Measurements from ENCODE around the gene LRCH2. TPM values are rescaled to one million over a fixed set of nuclear protein-coding genes. Genes with fewer than 3 reads are reported as not detected.

The LRCH2 gene
- total and polyA plus RNA-seq, 9 of the 15 experiments (the other 6 are each of a cell fraction or from before 2014, with no cell fraction given), result 1.4 to 7.2 (median 2.9) TPM

DNA sequence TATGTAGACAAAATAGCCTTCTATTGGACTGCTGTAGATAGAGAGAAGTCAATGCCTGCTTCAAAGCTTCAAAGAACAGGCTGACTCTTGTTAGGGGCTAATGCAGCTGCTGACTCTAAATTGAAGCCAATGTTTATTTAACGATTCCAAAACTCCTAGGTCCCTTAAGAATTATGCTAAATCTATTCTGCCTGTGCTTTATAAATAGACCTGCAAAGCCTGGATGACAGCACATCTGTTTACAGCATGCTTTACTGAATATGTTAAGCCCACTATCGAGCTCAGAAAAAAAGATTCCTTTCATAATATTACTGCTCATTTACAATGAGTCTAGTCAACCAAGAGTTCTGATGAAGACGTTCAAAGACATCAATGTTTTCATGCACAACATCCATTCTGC is 99.5 kb downstream of the LRCH2 start:
- no peak for FAIRE-seq
- H3K27me3 ChIP-seq (ENCODE audit: control insufficient read depth in 2 of 2, insufficient read depth in 2 of 2, low read length in 2 of 2), result no peaks in the 10 kb centered on the region
- no peaks in the 10 kb centered on the region for H3K79me2 ChIP-seq (ENCODE audit: control insufficient read depth, insufficient read depth, low read length)
- in situ Hi-C loops (cut with MboI) (no loop called here), intact Hi-C loops (cut with micrococcal nuclease) (no loop called here)
- BruUV-seq (replicated peaks), result no TSS peak
- H3K4me3 ChIP-seq, result no peak overlapping the region
- no peak for ATAC-seq
- H2AFZ ChIP-seq (ENCODE audit: low read depth, low read length), result no peak overlapping the region
- H3K9ac ChIP-seq (ENCODE audit: insufficient read depth in 1 of 2, low read depth in 2 of 2, low read length in 2 of 2), result no peak overlapping the region
- no peaks in the 10 kb centered on the region for H3K4me1 ChIP-seq (replicated peaks in 1 of 2; ENCODE audit: control insufficient read depth in 2 of 2, insufficient read depth in 2 of 2, low read length in 2 of 2)
- POLR2A ChIA-PET, result interaction anchor here (1.2 kb wide), 1 partner anchor 12 kb away, joined by 3 read pairs; no protein-coding TSS in a partner anchor
- 5% methylated on average over 3 of the region's 3 CpGs for WGBS (ENCODE audit: insufficient coverage, low coverage, missing lambda C conversion rate)
- CTCF ChIA-PET (ENCODE audit: low intra/inter-chr PET ratio), result no interaction called here
- H3K9me3 ChIP-seq (replicated peaks; ENCODE audit: control insufficient read depth, insufficient read depth, low read depth, low read length), result no peaks in the 10 kb centered on the region
- no peaks in the 10 kb centered on the region for H4K20me1 ChIP-seq (replicated peaks; ENCODE audit: control insufficient read depth, insufficient read depth, low read length)
- no peak for DNase-seq (ENCODE audit: extremely low read depth in 1 of 4, low spot score in 3 of 4)
- no peak overlapping the region for H3K27ac ChIP-seq (ENCODE audit: extremely low read depth, low read depth, low read length)
- no peaks in the 10 kb centered on the region for H3K9me1 ChIP-seq (ENCODE audit: control insufficient read depth, insufficient read depth, low read length)
- no peak for TF ChIP-seq DACH1 (IDR thresholded peaks at IDR 0.05; ENCODE audit: partially characterized antibody)
- TF ChIP-seq, protein P1, sequence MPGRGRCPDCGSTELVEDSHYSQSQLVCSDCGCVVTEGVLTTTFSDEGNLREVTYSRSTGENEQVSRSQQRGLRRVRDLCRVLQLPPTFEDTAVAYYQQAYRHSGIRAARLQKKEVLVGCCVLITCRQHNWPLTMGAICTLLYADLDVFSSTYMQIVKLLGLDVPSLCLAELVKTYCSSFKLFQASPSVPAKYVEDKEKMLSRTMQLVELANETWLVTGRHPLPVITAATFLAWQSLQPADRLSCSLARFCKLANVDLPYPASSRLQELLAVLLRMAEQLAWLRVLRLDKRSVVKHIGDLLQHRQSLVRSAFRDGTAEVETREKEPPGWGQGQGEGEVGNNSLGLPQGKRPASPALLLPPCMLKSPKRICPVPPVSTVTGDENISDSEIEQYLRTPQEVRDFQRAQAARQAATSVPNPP (IDR thresholded peaks at IDR 0.05; ENCODE audit: borderline replicate concordance, insufficient read depth, insufficient read length), result no peak
- TF ChIP-seq FOXJ3 (CRISPR knock-in tag; IDR thresholded peaks at IDR 0.05), result no peak
- TF ChIP-seq, protein P2, sequence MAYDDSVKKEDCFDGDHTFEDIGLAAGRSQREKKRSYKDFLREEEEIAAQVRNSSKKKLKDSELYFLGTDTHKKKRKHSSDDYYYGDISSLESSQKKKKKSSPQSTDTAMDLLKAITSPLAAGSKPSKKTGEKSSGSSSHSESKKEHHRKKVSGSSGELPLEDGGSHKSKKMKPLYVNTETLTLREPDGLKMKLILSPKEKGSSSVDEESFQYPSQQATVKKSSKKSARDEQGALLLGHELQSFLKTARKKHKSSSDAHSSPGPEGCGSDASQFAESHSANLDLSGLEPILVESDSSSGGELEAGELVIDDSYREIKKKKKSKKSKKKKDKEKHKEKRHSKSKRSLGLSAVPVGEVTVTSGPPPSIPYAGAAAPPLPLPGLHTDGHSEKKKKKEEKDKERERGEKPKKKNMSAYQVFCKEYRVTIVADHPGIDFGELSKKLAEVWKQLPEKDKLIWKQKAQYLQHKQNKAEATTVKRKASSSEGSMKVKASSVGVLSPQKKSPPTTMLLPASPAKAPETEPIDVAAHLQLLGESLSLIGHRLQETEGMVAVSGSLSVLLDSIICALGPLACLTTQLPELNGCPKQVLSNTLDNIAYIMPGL (CRISPR knock-in tag; IDR thresholded peaks at IDR 0.05), result no peak
- TF ChIP-seq, protein P3, sequence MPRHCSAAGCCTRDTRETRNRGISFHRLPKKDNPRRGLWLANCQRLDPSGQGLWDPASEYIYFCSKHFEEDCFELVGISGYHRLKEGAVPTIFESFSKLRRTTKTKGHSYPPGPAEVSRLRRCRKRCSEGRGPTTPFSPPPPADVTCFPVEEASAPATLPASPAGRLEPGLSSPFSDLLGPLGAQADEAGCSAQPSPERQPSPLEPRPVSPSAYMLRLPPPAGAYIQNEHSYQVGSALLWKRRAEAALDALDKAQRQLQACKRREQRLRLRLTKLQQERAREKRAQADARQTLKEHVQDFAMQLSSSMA (CRISPR knock-in tag; IDR thresholded peaks at IDR 0.05), result no peak
- no peak for TF ChIP-seq ZNF695 (CRISPR knock-in tag; IDR thresholded peaks at IDR 0.05)
- TF ChIP-seq SRSF9 (IDR thresholded peaks at IDR 0.05; ENCODE audit: borderline replicate concordance, low read depth, low read length), result no peak
- no peak for TF ChIP-seq SLC30A9 (CRISPR knock-in tag; IDR thresholded peaks at IDR 0.05)
- no peak for TF ChIP-seq DDX20 (tag; IDR thresholded peaks at IDR 0.05; ENCODE audit: low read depth)
- TF ChIP-seq, protein P4, sequence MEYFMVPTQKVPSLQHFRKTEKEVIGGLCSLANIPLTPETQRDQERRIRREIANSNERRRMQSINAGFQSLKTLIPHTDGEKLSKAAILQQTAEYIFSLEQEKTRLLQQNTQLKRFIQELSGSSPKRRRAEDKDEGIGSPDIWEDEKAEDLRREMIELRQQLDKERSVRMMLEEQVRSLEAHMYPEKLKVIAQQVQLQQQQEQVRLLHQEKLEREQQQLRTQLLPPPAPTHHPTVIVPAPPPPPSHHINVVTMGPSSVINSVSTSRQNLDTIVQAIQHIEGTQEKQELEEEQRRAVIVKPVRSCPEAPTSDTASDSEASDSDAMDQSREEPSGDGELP (CRISPR knock-in tag; IDR thresholded peaks at IDR 0.05; ENCODE audit: borderline replicate concordance), result no peak
- TF ChIP-seq, protein P5, sequence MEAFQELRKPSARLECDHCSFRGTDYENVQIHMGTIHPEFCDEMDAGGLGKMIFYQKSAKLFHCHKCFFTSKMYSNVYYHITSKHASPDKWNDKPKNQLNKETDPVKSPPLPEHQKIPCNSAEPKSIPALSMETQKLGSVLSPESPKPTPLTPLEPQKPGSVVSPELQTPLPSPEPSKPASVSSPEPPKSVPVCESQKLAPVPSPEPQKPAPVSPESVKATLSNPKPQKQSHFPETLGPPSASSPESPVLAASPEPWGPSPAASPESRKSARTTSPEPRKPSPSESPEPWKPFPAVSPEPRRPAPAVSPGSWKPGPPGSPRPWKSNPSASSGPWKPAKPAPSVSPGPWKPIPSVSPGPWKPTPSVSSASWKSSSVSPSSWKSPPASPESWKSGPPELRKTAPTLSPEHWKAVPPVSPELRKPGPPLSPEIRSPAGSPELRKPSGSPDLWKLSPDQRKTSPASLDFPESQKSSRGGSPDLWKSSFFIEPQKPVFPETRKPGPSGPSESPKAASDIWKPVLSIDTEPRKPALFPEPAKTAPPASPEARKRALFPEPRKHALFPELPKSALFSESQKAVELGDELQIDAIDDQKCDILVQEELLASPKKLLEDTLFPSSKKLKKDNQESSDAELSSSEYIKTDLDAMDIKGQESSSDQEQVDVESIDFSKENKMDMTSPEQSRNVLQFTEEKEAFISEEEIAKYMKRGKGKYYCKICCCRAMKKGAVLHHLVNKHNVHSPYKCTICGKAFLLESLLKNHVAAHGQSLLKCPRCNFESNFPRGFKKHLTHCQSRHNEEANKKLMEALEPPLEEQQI (IDR thresholded peaks at IDR 0.05), result no peak
- H3K4me2 ChIP-seq (ENCODE audit: insufficient read depth, low read length), result no peak overlapping the region
- H3K36me3 ChIP-seq (ENCODE audit: control insufficient read depth, insufficient read depth, low read length), result no peaks in the 10 kb centered on the region

Measured in K562 (cell line).